K562 (cell line): ENCODE results near the gene POU2F1. TPM values are rescaled to one million over a fixed set of nuclear protein-coding genes. Genes with fewer than 3 reads are reported as not detected.
A peak's percentile ranks its signal among the peaks of the same experiment; 100 is the strongest.

Source experiments
- BCLAF1 ChIP-seq, 2 experiments: fragments of 450-650 bp in 1 of 2; IDR thresholded peaks; 2 replicates each; pipeline ENCODE4 v1.6.1; 2011 to 2017; ENCODE audit warnings: low read depth in 2 of 2, antibody characterized with exemption in 1 of 2, borderline replicate concordance in 1 of 2, low read length in 1 of 2, mild to moderate bottlenecking in 1 of 2, mixed read lengths in 1 of 2; ENCODE audit not compliant: control insufficient read depth in 1 of 2
- CGGBP1 ChIP-seq: fragments of 250-450 bp; sonication (Bioruptor Pico); IDR thresholded peaks from 2 replicates; pipeline ENCODE4 v1.9.0; 2021; ENCODE audit warnings: mild to moderate bottlenecking
- DACH1 ChIP-seq: fragments of 450-650 bp; IDR thresholded peaks from 2 replicates; pipeline ENCODE4 v1.6.1; 2018; ENCODE audit not compliant: partially characterized antibody
- E4F1 ChIP-seq: fragments of 250-450 bp; sonication (Bioruptor Pico); IDR thresholded peaks from 2 replicates; pipeline ENCODE4 v1.5.0; 2021; ENCODE audit warnings: mild to moderate bottlenecking, borderline replicate concordance
- FOXK2 ChIP-seq, 2 experiments: fragments of 450-650 bp; IDR thresholded peaks in 1 of 2; conservative IDR thresholded peaks in 1 of 2; 2 replicates each; pipeline ENCODE4 v1.6.1; 2016; ENCODE audit warnings: low read depth in 2 of 2, mild to moderate bottlenecking in 1 of 2
- GABPA ChIP-seq: fragments of 200-800 bp; sonication (Bioruptor generic); conservative IDR thresholded peaks from 2 replicates; pipeline ENCODE4 v1.6.1; 2016; ENCODE audit warnings: low read depth, missing genetic modification characterization, missing compliant biosample characterization
- IRF1 ChIP-seq: sonication (generic); formaldehyde crosslinking; IDR thresholded peaks from 2 replicates; pipeline ENCODE4 v1.8.0; 2022; ENCODE audit warnings: missing genetic modification reagents, mild to moderate bottlenecking, borderline replicate concordance
- NELFE ChIP-seq: IDR thresholded peaks from 2 replicates; pipeline ENCODE4 v1.6.1; 2011; ENCODE audit warnings: mild to moderate bottlenecking; ENCODE audit not compliant: insufficient read depth, insufficient read length
- PRPF4 ChIP-seq: fragments of 200-400 bp; formaldehyde crosslinking; IDR thresholded peaks from one replicate; pipeline ENCODE4 v1.6.1; 2017; ENCODE audit warnings: low read length, low read depth, mild to moderate bottlenecking; ENCODE audit not compliant: insufficient read depth, poor library complexity, severe bottlenecking
- SMARCB1 ChIP-seq: IDR thresholded peaks from 2 replicates; pipeline ENCODE4 v1.6.1; 2011; ENCODE audit warnings: improper control_type of control experiment, low read depth; ENCODE audit not compliant: insufficient read length
- SP2 ChIP-seq: IDR thresholded peaks from 2 replicates; pipeline ENCODE4 v1.6.1; 2011; ENCODE audit warnings: mild to moderate bottlenecking, low read depth, low read length, moderate library complexity; ENCODE audit not compliant: poor library complexity, severe bottlenecking; ENCODE audit errors: extremely low read depth
- TAF7 ChIP-seq: fragments of 450-650 bp; IDR thresholded peaks from 2 replicates; pipeline ENCODE4 v1.6.1; 2016; ENCODE audit warnings: missing genetic modification characterization, missing compliant biosample characterization
- XRCC5 ChIP-seq: fragments of 200-400 bp; formaldehyde crosslinking; IDR thresholded peaks from 2 replicates; pipeline ENCODE4 v1.6.1; 2017; ENCODE audit warnings: low read depth, mild to moderate bottlenecking, low read length
- ZNF239 ChIP-seq: fragments of 250-450 bp; sonication (Bioruptor Pico); IDR thresholded peaks from 2 replicates; pipeline ENCODE4 v1.4.0; 2020; ENCODE audit warnings: mild to moderate bottlenecking
- ZNF347 ChIP-seq: fragments of 450-650 bp; formaldehyde crosslinking; IDR thresholded peaks from 2 replicates; pipeline ENCODE4 v1.4.0; 2020; ENCODE audit warnings: low read depth, mild to moderate bottlenecking, moderate library complexity
- ZNF589 ChIP-seq: fragments of 200-800 bp; sonication (Bioruptor generic); IDR thresholded peaks from 2 replicates; pipeline ENCODE4 v1.6.1; 2016; ENCODE audit warnings: low read depth, missing genetic modification characterization, missing compliant biosample characterization
- ZNF668 ChIP-seq: fragments of 250-450 bp; sonication (Bioruptor Pico); IDR thresholded peaks from 2 replicates; pipeline ENCODE4 v1.8.0; 2022; ENCODE audit warnings: mild to moderate bottlenecking, inconsistent platforms
- polyA plus RNA-seq, 8 experiments: library from polyadenylated mRNA; depleted of rRNA in 4 of 8; stranded (reverse) in 5 of 8; unstranded in 3 of 8; fragments of >200 nt; fragmentation: Nextera tagmentation in 2 of 8; fragmentation: Illumina TruSeq in 1 of 8; extraction: Ambion mirVana in 2 of 8; extraction: Trizol in 1 of 8; gene quantifications; 2 replicates each; pipeline versions ENCODE4 v1.2.1 to v1.2.3, GENCODE V29; 2011 to 2014; ENCODE audit warnings: inconsistent platforms in 1 of 8, missing spikeins in 1 of 8
- total RNA-seq, 7 experiments: library from RNA; depleted of rRNA in 6 of 7; stranded (reverse); fragments of >200 nt in 6 of 7; fragmentation: Illumina TruSeq in 2 of 7; extraction: Trizol in 2 of 7; gene quantifications; 2 replicates each; pipeline versions ENCODE4 v1.2.1 to v1.2.3, GENCODE V29; 2011 to 2021; ENCODE audit warnings: low replicate concordance in 1 of 7

POU2F1 gene
- total and polyA plus RNA-seq, 9 of the 15 experiments (the other 6 are each of a cell fraction or from before 2014, with no cell fraction given): 2.6 to 22.3 (median 8.8) TPM

- peak in 1 of 2 experiments; percentile 34; a peak in 1 of 4 replicates for TF ChIP-seq FOXK2 (conservative IDR thresholded peaks at IDR 0.05 in 1 of 2, IDR thresholded peaks at IDR 0.05 in 1 of 2; ENCODE audit: low read depth in 2 of 2)
- TF ChIP-seq ZNF239 (CRISPR knock-in tag): no peak; the same call in 1 of the 2 replicates
- TF ChIP-seq ZNF668 (CRISPR knock-in tag): no peak
- 0 out of 2 replicates have a peak, but pooled peaks have one; percentile 23 for TF ChIP-seq XRCC5
- peak; percentile 86 for TF ChIP-seq DACH1
- no peak for TF ChIP-seq PRPF4
- peak; percentile 74 for TF ChIP-seq TAF7 (tag)
- no peak for TF ChIP-seq E4F1 (CRISPR knock-in tag)
- peak; percentile 75 for TF ChIP-seq GABPA (tag)
- TF ChIP-seq ZNF589 (CRISPR knock-in tag): no peak; the same call in 1 of the 2 replicates
- no peak for TF ChIP-seq CGGBP1 (CRISPR knock-in tag)
- TF ChIP-seq IRF1 (CRISPR knock-in tag): 0 out of 2 replicates have a peak, but pooled peaks have one; percentile 73
- TF ChIP-seq ZNF347 (CRISPR knock-in tag): no peak
- TF ChIP-seq SP2: no peak
- TF ChIP-seq BCLAF1 (IDR thresholded peaks at IDR 0.05; ENCODE audit: borderline replicate concordance in 1 of 2, control insufficient read depth in 1 of 2, low read depth in 2 of 2, low read length in 1 of 2): no peak
- no peak for TF ChIP-seq NELFE
- TF ChIP-seq SMARCB1: no peak
Measured at GRCh38 chr1:167219646-167220536, 795 bp upstream of the POU2F1 start (continued).
